ENCODE measurements around the gene ATG5.

The ATG5 gene

GRCh38 chr6:106149472-106150069 lies 176.0 kb downstream of the ATG5 start:
- DNase-seq, result no peak

GRCh38 chr6:106147476-106147875 lies 178.1 kb downstream of the ATG5 start:
- no peak for DNase-seq

DNA sequence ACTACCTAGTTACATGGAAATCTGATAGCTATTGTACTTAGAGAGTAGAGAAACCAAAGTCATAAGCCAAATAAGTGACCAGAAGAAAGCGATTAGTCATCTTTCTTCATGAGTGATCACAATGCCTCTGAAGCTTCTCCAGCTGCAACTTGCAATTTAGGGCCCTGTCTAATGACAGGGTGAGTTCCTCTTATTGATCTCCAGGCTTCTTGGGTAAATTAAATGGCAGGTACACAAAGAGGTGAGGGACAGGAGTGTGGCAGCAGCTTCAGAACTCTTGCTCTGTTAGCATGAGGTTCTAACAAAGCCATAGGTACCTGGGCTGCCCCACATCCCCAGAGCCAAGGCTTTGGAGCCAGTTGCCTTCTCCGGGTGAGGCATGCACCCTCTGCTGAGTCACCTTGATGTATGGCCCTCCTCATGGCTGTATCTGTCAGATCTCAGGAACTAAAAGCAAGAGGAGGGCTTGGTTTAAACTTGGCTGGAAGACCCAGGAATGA lies 178.7 kb downstream of the ATG5 start:
- no peak for DNase-seq

GRCh38 chr6:106145741-106146227 lies 179.8 kb downstream of the ATG5 start:
- DNase-seq, result no peak

GRCh38 chr6:106145144-106145543 lies 180.4 kb downstream of the ATG5 start:
- DNase-seq, result no peak

- no peak for DNase-seq
Measured at GRCh38 chr6:106143665-106144064, 181.9 kb downstream of the ATG5 start.

- no peak for DNase-seq
Measured at GRCh38 chr6:106142876-106143431, 182.6 kb downstream of the ATG5 start.

- DNase-seq, result no peak
Measured at GRCh38 chr6:106141441-106142237, 183.9 kb downstream of the ATG5 start.

DNA sequence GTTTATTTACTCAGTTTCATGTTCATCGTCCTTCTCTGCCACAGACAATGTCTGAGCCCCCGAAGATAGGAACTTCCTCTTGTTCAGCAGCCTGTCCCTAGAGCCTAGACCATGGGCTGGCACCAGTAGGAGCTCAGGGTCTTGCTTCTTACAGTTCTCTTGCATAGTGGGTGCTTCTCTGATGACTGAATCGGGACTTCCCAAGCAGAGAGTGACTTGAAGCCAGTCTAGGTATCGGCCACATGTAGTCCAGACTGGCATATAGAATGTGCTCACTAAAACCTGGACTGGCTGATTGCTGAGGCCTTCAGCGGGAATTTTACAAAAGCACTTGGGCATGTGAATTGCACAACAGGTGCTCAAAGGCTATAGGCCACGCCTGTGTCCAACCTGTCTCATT lies 187.4 kb downstream of the ATG5 start:
- DNase-seq, result no peak

DNA sequence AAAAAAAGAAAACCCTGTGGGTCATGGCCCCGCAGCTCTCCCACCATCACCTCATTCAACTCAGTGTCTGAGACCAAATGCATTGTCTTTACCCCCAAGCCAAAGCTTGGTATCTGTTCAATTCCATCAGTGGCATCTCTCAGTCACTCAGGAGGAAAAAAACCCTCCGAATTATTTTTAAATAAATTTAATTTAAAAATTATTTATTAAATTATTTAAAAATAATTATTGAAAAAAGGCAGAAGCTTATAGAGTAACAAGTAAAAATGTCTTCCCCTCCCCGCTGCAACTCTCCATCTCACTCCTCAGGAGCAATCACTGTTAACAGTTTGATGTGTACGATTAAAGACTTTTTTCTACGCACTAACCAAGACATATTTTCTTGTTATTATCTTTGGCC lies 188.7 kb downstream of the ATG5 start:
- DNase-seq, result no peak

GRCh38 chr6:106135911-106136571 lies 189.5 kb downstream of the ATG5 start:
- DNase-seq, result no peak

DNA sequence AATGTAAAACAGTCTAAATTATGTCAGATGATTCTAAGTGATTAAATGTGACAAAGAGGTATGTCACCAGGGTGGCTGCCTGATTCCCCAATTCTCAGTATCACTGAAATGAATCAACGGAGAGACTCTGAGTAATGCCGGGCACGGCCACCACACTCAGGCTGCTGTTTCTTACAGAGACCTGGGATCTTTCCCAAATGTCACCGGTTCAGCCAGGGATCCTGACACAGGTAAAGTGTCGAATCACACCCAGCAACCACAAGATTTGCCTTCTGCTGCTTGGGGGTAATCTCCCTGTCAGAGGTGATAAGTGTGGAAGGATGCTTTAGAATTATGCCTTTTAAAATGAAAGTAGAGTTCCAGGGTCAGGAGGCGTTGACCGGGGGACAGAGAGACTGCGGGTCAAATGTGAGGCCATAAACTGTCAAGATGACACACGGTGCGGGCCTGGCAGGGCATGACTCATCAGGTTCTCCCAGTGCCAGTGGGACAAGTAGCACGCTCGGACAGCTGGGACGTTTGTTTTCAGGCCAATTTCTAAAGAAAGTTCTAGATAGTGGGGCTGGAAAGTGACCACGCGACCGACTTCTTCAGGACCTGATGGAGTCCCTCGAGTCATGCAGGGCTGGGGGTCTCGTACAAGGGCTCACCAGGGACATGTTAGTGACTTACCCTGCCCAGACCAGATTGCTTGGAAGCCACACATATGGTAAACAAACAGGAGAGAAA lies 190.5 kb downstream of the ATG5 start:
- no peak for DNase-seq

All from SHP77 (cell line).